ENCODE data around the gene PDE6B.

Gene PDE6B

GRCh38 chr4:605702-606425, 19.5 kb upstream of the PDE6B start:
- Histone ChIP-seq H3K9ac (ENCODE audit: low read length) (no peak overlapping the region), H3K4me3 (ENCODE audit: low read length) (no peak overlapping the region), H3K27ac (ENCODE audit: low read depth, low read length) (no peak overlapping the region), H3K27me3 (ENCODE audit: control insufficient read depth, insufficient read depth, low read length) (no peaks in the 10 kb centered on the region), H3K36me3 (ENCODE audit: control insufficient read depth, insufficient read depth, low read length) (no peaks in the 10 kb centered on the region), H3K4me1 (ENCODE audit: control insufficient read depth, insufficient read depth, low read length) (no peaks in the 10 kb centered on the region)

- H3K27ac ChIP-seq (ENCODE audit: low read depth, low read length), result no peak overlapping the region
- no peaks in the 10 kb centered on the region for H3K4me1 ChIP-seq (ENCODE audit: control insufficient read depth, insufficient read depth, low read length)
- no peak overlapping the region for H3K9ac ChIP-seq (ENCODE audit: low read length)
- no peaks in the 10 kb centered on the region for H3K36me3 ChIP-seq (ENCODE audit: control insufficient read depth, insufficient read depth, low read length)
- H3K27me3 ChIP-seq (ENCODE audit: control insufficient read depth, insufficient read depth, low read length), result no peaks in the 10 kb centered on the region
- no peak overlapping the region for H3K4me3 ChIP-seq (ENCODE audit: low read length)
Observed at GRCh38 chr4:608236-608635, 17.1 kb upstream of the PDE6B start.

- Histone ChIP-seq H3K36me3 (ENCODE audit: control insufficient read depth, insufficient read depth, low read length) (no peaks in the 10 kb centered on the region), H3K27me3 (ENCODE audit: control insufficient read depth, insufficient read depth, low read length) (no peaks in the 10 kb centered on the region), H3K4me3 (ENCODE audit: low read length) (no peak overlapping the region), H3K4me1 (ENCODE audit: control insufficient read depth, insufficient read depth, low read length) (no peaks in the 10 kb centered on the region), H3K9ac (ENCODE audit: low read length) (no peak overlapping the region), H3K27ac (ENCODE audit: low read depth, low read length) (no peak overlapping the region)
Observed at GRCh38 chr4:609400-610050, 15.8 kb upstream of the PDE6B start.

- no peaks in the 10 kb centered on the region for H3K27me3 ChIP-seq (ENCODE audit: control insufficient read depth, insufficient read depth, low read length)
Observed at GRCh38 chr4:610411-611261, 14.7 kb upstream of the PDE6B start.

GRCh38 chr4:612052-612748, 13.2 kb upstream of the PDE6B start:
- Histone ChIP-seq H3K9ac (ENCODE audit: low read length) (no peak overlapping the region), H3K27me3 (ENCODE audit: control insufficient read depth, insufficient read depth, low read length) (no peaks in the 10 kb centered on the region), H3K4me1 (ENCODE audit: control insufficient read depth, insufficient read depth, low read length) (no peaks in the 10 kb centered on the region), H3K36me3 (ENCODE audit: control insufficient read depth, insufficient read depth, low read length) (no peaks in the 10 kb centered on the region), H3K4me3 (ENCODE audit: low read length) (no peak overlapping the region), H3K27ac (ENCODE audit: low read depth, low read length) (no peak overlapping the region)

More at GRCh38 chr4:610411-611261, 14.7 kb upstream of the PDE6B start:
- Histone ChIP-seq H3K4me3 (ENCODE audit: low read length) (no peak overlapping the region), H3K9ac (ENCODE audit: low read length) (no peak overlapping the region), H3K4me1 (ENCODE audit: control insufficient read depth, insufficient read depth, low read length) (no peaks in the 10 kb centered on the region), H3K27ac (ENCODE audit: low read depth, low read length) (no peak overlapping the region), H3K36me3 (ENCODE audit: control insufficient read depth, insufficient read depth, low read length) (no peaks in the 10 kb centered on the region)

GRCh38 chr4:612749-613125, 12.6 kb upstream of the PDE6B start:
- Histone ChIP-seq H3K9ac (ENCODE audit: low read length) (no peak overlapping the region), H3K27me3 (ENCODE audit: control insufficient read depth, insufficient read depth, low read length) (no peaks in the 10 kb centered on the region), H3K27ac (ENCODE audit: low read depth, low read length) (no peak overlapping the region), H3K36me3 (ENCODE audit: control insufficient read depth, insufficient read depth, low read length) (no peaks in the 10 kb centered on the region), H3K4me1 (ENCODE audit: control insufficient read depth, insufficient read depth, low read length) (no peaks in the 10 kb centered on the region), H3K4me3 (ENCODE audit: low read length) (no peak overlapping the region)

GRCh38 chr4:613126-613525, 12.2 kb upstream of the PDE6B start:
- Histone ChIP-seq H3K27me3 (ENCODE audit: control insufficient read depth, insufficient read depth, low read length) (no peaks in the 10 kb centered on the region), H3K9ac (ENCODE audit: low read length) (no peak overlapping the region), H3K4me3 (ENCODE audit: low read length) (no peak overlapping the region), H3K36me3 (ENCODE audit: control insufficient read depth, insufficient read depth, low read length) (no peaks in the 10 kb centered on the region), H3K4me1 (ENCODE audit: control insufficient read depth, insufficient read depth, low read length) (no peaks in the 10 kb centered on the region), H3K27ac (ENCODE audit: low read depth, low read length) (no peak overlapping the region)

- Histone ChIP-seq H3K9ac (ENCODE audit: low read length) (no peak overlapping the region), H3K4me3 (ENCODE audit: low read length) (no peak overlapping the region), H3K27ac (ENCODE audit: low read depth, low read length) (no peak overlapping the region), H3K27me3 (ENCODE audit: control insufficient read depth, insufficient read depth, low read length) (no peaks in the 10 kb centered on the region), H3K36me3 (ENCODE audit: control insufficient read depth, insufficient read depth, low read length) (no peaks in the 10 kb centered on the region), H3K4me1 (ENCODE audit: control insufficient read depth, insufficient read depth, low read length) (no peaks in the 10 kb centered on the region)
Observed at GRCh38 chr4:616091-616490, 9.3 kb upstream of the PDE6B start.

GRCh38 chr4:616911-617643, 8.3 kb upstream of the PDE6B start:
- H3K36me3 ChIP-seq (ENCODE audit: control insufficient read depth, insufficient read depth, low read length), result no peaks in the 10 kb centered on the region
- H3K27me3 ChIP-seq (ENCODE audit: control insufficient read depth, insufficient read depth, low read length), result no peaks in the 10 kb centered on the region
- no peak overlapping the region for H3K4me3 ChIP-seq (ENCODE audit: low read length)
- H3K4me1 ChIP-seq (ENCODE audit: control insufficient read depth, insufficient read depth, low read length), result no peaks in the 10 kb centered on the region
- H3K9ac ChIP-seq (ENCODE audit: low read length), result no peak overlapping the region
- H3K27ac ChIP-seq (ENCODE audit: low read depth, low read length), result no peak overlapping the region

- H3K36me3 ChIP-seq (ENCODE audit: control insufficient read depth, insufficient read depth, low read length), result no peaks in the 10 kb centered on the region
- H3K4me1 ChIP-seq (ENCODE audit: control insufficient read depth, insufficient read depth, low read length), result no peaks in the 10 kb centered on the region
- no peak overlapping the region for H3K9ac ChIP-seq (ENCODE audit: low read length)
- H3K27ac ChIP-seq (ENCODE audit: low read depth, low read length), result no peak overlapping the region
- H3K4me3 ChIP-seq (ENCODE audit: low read length), result no peak overlapping the region
- H3K27me3 ChIP-seq (ENCODE audit: control insufficient read depth, insufficient read depth, low read length), result no peaks in the 10 kb centered on the region
Observed at GRCh38 chr4:617644-618641, 7.4 kb upstream of the PDE6B start.

GRCh38 chr4:620201-620600, 5.2 kb upstream of the PDE6B start:
- Histone ChIP-seq H3K4me1 (ENCODE audit: control insufficient read depth, insufficient read depth, low read length) (no peaks in the 10 kb centered on the region), H3K4me3 (ENCODE audit: low read length) (no peak overlapping the region), H3K27me3 (ENCODE audit: control insufficient read depth, insufficient read depth, low read length) (no peaks in the 10 kb centered on the region), H3K27ac (ENCODE audit: low read depth, low read length) (no peak overlapping the region), H3K36me3 (ENCODE audit: control insufficient read depth, insufficient read depth, low read length) (no peaks in the 10 kb centered on the region), H3K9ac (ENCODE audit: low read length) (no peak overlapping the region)

Measured in rectal smooth muscle tissue (tissue), 1 donor.